Subcutaneous abdominal adipose tissue (tissue), 5 donors: ENCODE data around the gene BPIFB1.

Experiments
- H3K27ac ChIP-seq: one replicate; pipeline ENCODE4 v1.7.0; 2013; ENCODE audit warnings: low read depth, mild to moderate bottlenecking, inconsistent platforms, low read length, moderate library complexity
- H3K27me3 ChIP-seq, 5 donors: one replicate each; pipeline ENCODE4 v1.7.0; 2013; ENCODE audit warnings: low read length in 5 of 5, inconsistent platforms in 1 of 5; ENCODE audit not compliant: control insufficient read depth in 5 of 5, insufficient read depth in 4 of 5
- H3K36me3 ChIP-seq, 5 donors: one replicate each; pipeline ENCODE4 v1.7.0; 2013; ENCODE audit warnings: low read length in 5 of 5; ENCODE audit not compliant: control insufficient read depth in 5 of 5, insufficient read depth in 5 of 5
- H3K4me1 ChIP-seq, 5 donors: one replicate each; pipeline ENCODE4 v1.7.0; 2013; ENCODE audit warnings: low read length in 5 of 5, mild to moderate bottlenecking in 3 of 5, moderate library complexity in 1 of 5; ENCODE audit not compliant: control insufficient read depth in 5 of 5, insufficient read depth in 5 of 5
- H3K4me3 ChIP-seq, 5 donors: one replicate each; pipeline ENCODE4 v1.7.0; 2013; ENCODE audit warnings: low read length in 5 of 5, low read depth in 1 of 5
- H3K9ac ChIP-seq, 5 donors: one replicate each; pipeline ENCODE4 v1.7.0; 2013; ENCODE audit warnings: low read length in 5 of 5, mild to moderate bottlenecking in 4 of 5, moderate library complexity in 3 of 5
- H3K9me3 ChIP-seq, 5 donors: one replicate each; pipeline ENCODE4 v1.7.0; 2013; ENCODE audit warnings: low read length in 5 of 5; ENCODE audit not compliant: control insufficient read depth in 5 of 5
- donor health status: healthy.
- donor health status: healthy.
- donor health status: healthy.
- donor health status: healthy.
- donor health status: healthy.

The BPIFB1 gene

DNA sequence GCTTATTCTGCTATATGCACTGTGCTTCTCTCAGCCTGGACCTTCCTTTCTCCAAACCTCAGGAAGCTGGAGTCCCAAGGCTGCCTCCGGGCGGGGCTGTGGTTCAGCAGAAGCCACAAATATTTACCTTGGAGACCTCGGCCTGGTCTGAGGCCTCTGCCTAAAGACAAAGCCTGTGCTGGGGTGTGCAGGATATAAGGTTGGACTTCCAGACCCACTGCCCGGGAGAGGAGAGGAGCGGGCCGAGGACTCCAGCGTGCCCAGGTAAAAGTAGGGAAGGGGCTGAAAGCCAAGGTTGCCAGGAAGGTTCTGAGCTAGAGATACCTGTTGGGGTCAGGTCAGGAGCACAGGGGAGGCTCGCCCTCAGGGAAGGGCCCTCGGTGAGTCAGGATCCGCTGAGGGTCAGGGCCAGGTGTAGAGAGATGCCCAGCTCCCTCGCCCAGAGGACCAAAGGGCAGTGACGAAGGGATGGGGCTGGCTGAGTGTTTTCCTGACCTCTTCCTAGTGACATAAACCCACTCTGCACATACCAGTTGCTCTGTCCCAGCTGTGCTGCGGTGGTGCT, at the start of gene BPIFB1:
Gene BPIFB1, plus strand, starts transcription at position 224 of the 565 bp plus-strand sequence. CDS start 2,860 bp downstream, outside the sequence.
- H3K9me3 ChIP-seq: peaks cover 0 to 6% (median 3%) of the 10 kb centered on the region in 5 donors
- no peak within 1 kb of the TSS for H3K9ac ChIP-seq
- no peak within 1 kb of the TSS for H3K27ac ChIP-seq
- no peaks in the 10 kb centered on the region for H3K36me3 ChIP-seq
- H3K4me3 ChIP-seq: no peak within 1 kb of the TSS
- H3K4me1 ChIP-seq: peaks cover 0 to 3% (median 0%) of the 10 kb centered on the region in 5 donors
- H3K27me3 ChIP-seq: peaks cover 6 to 30% (median 21%) of the 10 kb centered on the region in 5 donors

DNA sequence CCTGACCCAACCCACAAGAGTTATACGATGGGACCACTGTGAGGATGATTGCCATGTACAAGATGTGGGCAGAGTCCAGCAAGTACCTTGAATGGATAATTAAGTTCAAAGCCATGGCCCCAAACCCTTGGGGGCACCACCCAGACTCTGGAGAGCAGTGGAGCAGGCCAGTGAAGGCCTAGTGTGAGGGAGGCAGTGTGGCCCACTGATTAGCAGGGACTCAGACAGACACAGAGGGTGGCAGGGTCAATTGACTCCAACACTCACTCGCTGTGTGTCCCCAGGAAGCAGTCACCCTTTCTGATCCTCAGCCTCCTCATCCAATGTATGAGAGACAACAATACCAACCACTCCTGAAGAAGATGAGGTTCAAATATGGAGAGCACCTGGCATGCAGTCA, 49.0 kb upstream of the BPIFB1 start:
- H3K27me3 ChIP-seq: peaks cover 0 to 22% (median 5%) of the 10 kb centered on the region in 5 donors
- no peak overlapping the region for H3K4me3 ChIP-seq
- H3K36me3 ChIP-seq: no peaks in the 10 kb centered on the region
- no peak overlapping the region for H3K9ac ChIP-seq
- no peaks in the 10 kb centered on the region for H3K9me3 ChIP-seq
- H3K4me1 ChIP-seq: no peaks in the 10 kb centered on the region
- no peak overlapping the region for H3K27ac ChIP-seq

DNA sequence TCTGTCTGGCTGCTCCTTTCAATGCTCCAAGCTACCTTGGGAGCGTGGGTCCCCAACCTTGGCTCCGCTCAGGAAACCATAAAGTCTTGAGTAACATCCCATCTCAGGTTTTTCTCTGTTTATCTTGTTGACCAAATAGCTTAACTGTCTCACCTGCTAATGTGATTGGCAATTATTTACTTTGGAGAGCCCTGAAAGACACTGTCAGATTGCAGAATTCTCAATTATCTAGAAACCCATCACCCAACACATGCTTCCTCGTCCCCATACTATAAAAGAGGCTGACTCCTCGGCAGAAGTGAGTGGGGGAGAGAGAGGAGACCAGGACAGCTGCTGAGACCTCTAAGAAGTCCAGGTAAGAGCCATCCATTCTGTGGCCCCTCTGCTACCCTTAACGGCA, 47.3 kb upstream of the BPIFB1 start, which contains the start of gene BPIFA1:
Gene BPIFA1, plus strand, starts transcription at position 301 of the 400 bp plus-strand sequence. CDS start 1,716 bp downstream, outside the sequence.
- H3K9me3 ChIP-seq: no peaks in the 10 kb centered on the region
- H3K9ac ChIP-seq: no peak within 1 kb of the TSS
- peaks cover 0 to 21% (median 5%) of the 10 kb centered on the region in 5 donors for H3K27me3 ChIP-seq
- H3K27ac ChIP-seq: no peak within 1 kb of the TSS
- no peak within 1 kb of the TSS for H3K4me3 ChIP-seq
- no peaks in the 10 kb centered on the region for H3K36me3 ChIP-seq
- H3K4me1 ChIP-seq: no peaks in the 10 kb centered on the region

DNA sequence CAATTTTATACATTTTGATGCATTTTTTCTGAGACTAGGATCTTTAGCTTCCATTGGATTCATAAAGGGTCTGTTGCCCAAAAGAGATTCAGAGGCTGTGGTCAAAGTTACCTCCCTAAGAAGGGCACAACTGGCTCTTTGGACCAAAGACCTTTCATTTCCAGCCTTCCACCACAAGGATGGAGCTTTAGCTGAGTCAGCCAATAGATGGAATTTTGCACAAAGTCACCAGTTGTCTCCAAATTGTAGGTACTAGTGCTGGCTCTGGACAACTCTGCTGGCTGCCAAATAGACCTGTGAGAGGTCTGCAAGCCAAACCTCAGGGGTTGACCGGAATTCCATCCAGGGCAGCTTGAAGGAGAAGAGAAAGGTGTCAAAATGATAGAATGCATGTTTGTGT, 46.7 kb upstream of the BPIFB1 start:
- H3K27ac ChIP-seq: no peak overlapping the region
- H3K36me3 ChIP-seq: no peaks in the 10 kb centered on the region
- H3K4me3 ChIP-seq: no peak overlapping the region
- H3K9ac ChIP-seq: no peak overlapping the region
- H3K9me3 ChIP-seq: no peaks in the 10 kb centered on the region
- H3K4me1 ChIP-seq: no peaks in the 10 kb centered on the region
- peaks cover 0 to 21% (median 5%) of the 10 kb centered on the region in 5 donors for H3K27me3 ChIP-seq

- H3K9ac ChIP-seq: no peak overlapping the region
- H3K4me1 ChIP-seq: no peaks in the 10 kb centered on the region
- peaks cover 0 to 26% (median 3%) of the 10 kb centered on the region in 5 donors for H3K27me3 ChIP-seq
- H3K9me3 ChIP-seq: no peaks in the 10 kb centered on the region
- H3K36me3 ChIP-seq: no peaks in the 10 kb centered on the region
- no peak overlapping the region for H3K4me3 ChIP-seq
- no peak overlapping the region for H3K27ac ChIP-seq
Observed at GRCh38 chr20:33237989-33238388, 45.0 kb upstream of the BPIFB1 start.

- Histone ChIP-seq H3K36me3 (no peaks in the 10 kb centered on the region), H3K27me3 (peaks cover 0 to 20% (median 3%) of the 10 kb centered on the region in 5 donors), H3K4me1 (no peaks in the 10 kb centered on the region), H3K27ac (no peak overlapping the region), H3K9ac (no peak overlapping the region), H3K9me3 (no peaks in the 10 kb centered on the region), H3K4me3 (no peak overlapping the region)
Observed at GRCh38 chr20:33239418-33239817, 43.6 kb upstream of the BPIFB1 start.

DNA sequence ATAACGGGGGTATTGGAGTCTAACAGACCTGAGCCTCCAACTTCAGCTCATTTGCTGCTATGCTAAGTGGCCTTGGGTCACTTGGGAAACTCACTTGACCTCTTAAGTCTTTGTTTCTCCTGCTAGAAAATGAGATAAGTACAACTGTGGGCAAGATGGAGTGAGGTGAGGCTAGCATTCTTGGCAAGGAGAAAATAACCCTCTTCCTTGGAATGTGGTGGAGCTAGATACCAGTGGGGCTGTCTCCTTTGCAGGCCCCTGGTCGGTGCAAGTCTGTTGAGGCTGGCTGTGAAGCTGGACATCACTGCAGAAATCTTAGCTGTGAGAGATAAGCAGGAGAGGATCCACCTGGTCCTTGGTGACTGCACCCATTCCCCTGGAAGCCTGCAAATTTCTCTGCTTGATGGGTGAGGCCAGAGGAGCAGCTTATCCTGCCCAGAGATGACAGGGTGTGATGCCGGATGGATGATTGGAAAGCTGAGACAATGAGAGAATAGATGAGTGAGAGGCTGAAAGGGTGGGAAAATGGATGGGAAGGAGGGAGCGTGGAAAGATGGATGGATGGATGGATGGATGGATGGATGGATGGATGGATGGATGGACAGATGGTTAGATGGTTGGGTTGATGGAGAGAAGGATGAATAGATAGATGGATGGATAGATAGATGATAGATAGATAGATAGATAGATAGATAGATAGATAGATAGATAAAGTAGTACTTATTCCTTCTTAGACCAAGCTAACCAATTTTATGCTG, 42.9 kb upstream of the BPIFB1 start:
- no peaks in the 10 kb centered on the region for H3K36me3 ChIP-seq
- H3K27me3 ChIP-seq: peaks cover 0 to 20% (median 3%) of the 10 kb centered on the region in 5 donors
- H3K27ac ChIP-seq: no peak overlapping the region
- H3K4me1 ChIP-seq: no peaks in the 10 kb centered on the region
- no peak overlapping the region for H3K9ac ChIP-seq
- H3K9me3 ChIP-seq: no peaks in the 10 kb centered on the region
- no peak overlapping the region for H3K4me3 ChIP-seq

GRCh38 chr20:33240923-33241322, 42.1 kb upstream of the BPIFB1 start:
- Histone ChIP-seq H3K4me3 (no peak overlapping the region), H3K9ac (no peak overlapping the region), H3K27ac (no peak overlapping the region), H3K27me3 (peaks cover 0 to 20% (median 3%) of the 10 kb centered on the region in 5 donors), H3K36me3 (no peaks in the 10 kb centered on the region), H3K9me3 (no peaks in the 10 kb centered on the region), H3K4me1 (no peaks in the 10 kb centered on the region)

DNA sequence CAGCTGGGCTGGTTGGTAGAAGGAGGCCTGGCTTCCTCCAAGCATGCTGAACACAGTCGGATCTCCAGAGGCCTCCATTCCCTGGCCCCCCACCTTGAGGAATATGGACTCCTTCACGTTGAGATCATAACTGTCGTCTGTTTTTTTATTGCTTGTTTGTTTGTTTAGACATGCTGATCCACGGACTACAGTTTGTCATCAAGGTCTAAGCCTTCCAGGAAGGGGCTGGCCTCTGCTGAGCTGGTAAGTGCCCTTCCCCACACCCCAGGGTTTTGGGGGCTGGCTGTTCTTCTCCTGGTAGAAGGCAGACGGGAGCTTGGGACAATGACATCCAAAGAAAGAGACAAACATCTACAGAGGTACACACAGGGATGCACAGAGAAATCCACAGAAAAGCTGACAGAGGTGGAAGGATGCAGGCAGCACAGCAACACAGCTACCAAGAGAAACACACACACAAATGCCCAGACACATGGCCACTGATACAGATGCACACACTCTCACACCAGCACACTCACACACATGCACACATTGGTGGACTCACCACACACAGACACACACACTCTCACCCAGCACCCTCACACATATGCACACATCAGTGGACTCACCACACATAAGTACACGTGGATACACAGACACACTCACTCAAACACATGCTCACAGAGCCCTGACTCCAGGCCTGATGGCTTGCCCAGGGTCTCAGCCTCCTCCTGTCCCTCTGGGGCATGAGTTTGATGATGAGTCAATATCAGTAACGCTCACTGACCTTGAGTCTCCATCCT, 40.5 kb upstream of the BPIFB1 start:
- Histone ChIP-seq H3K9ac (no peak overlapping the region), H3K27ac (no peak overlapping the region), H3K4me3 (no peak overlapping the region), H3K36me3 (no peaks in the 10 kb centered on the region), H3K4me1 (no peaks in the 10 kb centered on the region), H3K27me3 (peaks cover 0 to 13% (median under 1%) of the 10 kb centered on the region in 5 donors), H3K9me3 (no peaks in the 10 kb centered on the region)

DNA sequence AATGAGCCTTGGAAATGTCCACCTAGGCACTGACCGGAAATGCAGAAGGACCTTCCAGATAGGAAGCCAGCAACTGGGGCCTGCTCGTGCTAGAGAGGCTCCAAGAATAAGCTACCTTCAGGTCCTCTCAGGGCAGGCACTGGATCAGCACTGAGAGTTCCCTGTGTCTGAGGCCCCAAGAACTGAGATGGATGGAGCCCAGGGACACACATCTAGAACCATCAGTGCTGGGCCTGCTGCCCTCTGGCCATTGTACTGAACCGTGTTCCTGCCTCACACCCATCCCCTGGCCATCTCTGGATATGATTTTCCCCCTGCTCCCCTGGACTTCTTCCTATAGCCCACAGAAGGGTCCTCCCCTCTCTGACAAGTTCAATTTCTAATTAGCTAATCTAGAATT, 36.9 kb upstream of the BPIFB1 start:
- Histone ChIP-seq H3K4me1 (no peaks in the 10 kb centered on the region), H3K9me3 (no peaks in the 10 kb centered on the region), H3K4me3 (no peak overlapping the region), H3K9ac (no peak overlapping the region), H3K27me3 (peaks cover 0 to 9% (median 0%) of the 10 kb centered on the region in 5 donors), H3K27ac (no peak overlapping the region), H3K36me3 (no peaks in the 10 kb centered on the region)
